GM23338 (cell line): ENCODE results near the gene GNG10. TPM values are rescaled to one million over a fixed set of nuclear protein-coding genes. Genes with fewer than 3 reads are reported as not detected.

ENCODE experiments used
- ATAC-seq: fragments of 200-7000 bp; cut with Tn5 transposase; 3 replicates; pipeline ENCODE4 v1.9.1; 2020
- DNase-seq: peaks from one replicate; pipeline ENCODE4 v3.0.0-alpha.2; 2015; ENCODE audit warnings: low spot score
- H2AFZ ChIP-seq: fragments of 200-600 bp; sonication (generic); 2 replicates; pipeline ENCODE4 v1.8.0; 2016; ENCODE audit warnings: antibody characterized with exemption, mild to moderate bottlenecking, moderate library complexity
- H3F3A ChIP-seq: fragments of 200-600 bp; sonication (generic); replicated peaks from 2 replicates; pipeline ENCODE4 v1.8.0; 2017; ENCODE audit warnings: antibody characterized with exemption, mixed run types, low read depth
- H3K27ac ChIP-seq: fragments of 200-600 bp; sonication (generic); 2 replicates; pipeline ENCODE4 v1.6.1; 2016; ENCODE audit warnings: low read depth
- H3K27me3 ChIP-seq: fragments of 200-600 bp; sonication (generic); 2 replicates; pipeline ENCODE4 v1.8.0; 2016; ENCODE audit warnings: mild to moderate bottlenecking, mixed run types, moderate library complexity; ENCODE audit not compliant: insufficient read depth
- H3K36me3 ChIP-seq: fragments of 200-600 bp; sonication (generic); 2 replicates; pipeline ENCODE4 v1.8.0; 2016; ENCODE audit warnings: mild to moderate bottlenecking; ENCODE audit not compliant: insufficient read depth
- H3K4me1 ChIP-seq: fragments of 200-600 bp; sonication (generic); 2 replicates; pipeline ENCODE4 v1.8.0; 2016; ENCODE audit warnings: mild to moderate bottlenecking, moderate library complexity; ENCODE audit not compliant: insufficient read depth
- H3K4me2 ChIP-seq: fragments of 200-600 bp; sonication (generic); 2 replicates; pipeline ENCODE4 v1.7.1; 2017; ENCODE audit warnings: mixed run types
- H3K4me3 ChIP-seq: fragments of 200-600 bp; sonication (generic); 2 replicates; pipeline ENCODE4 v1.6.1; 2016; ENCODE audit warnings: mixed run types
- H3K79me2 ChIP-seq: fragments of 200-600 bp; sonication (generic); replicated peaks from 2 replicates; pipeline ENCODE4 v1.8.0; 2017; ENCODE audit warnings: mild to moderate bottlenecking; ENCODE audit not compliant: insufficient read depth
- H3K9me2 ChIP-seq: fragments of 200-600 bp; sonication (generic); 2 replicates; pipeline ENCODE4 v1.8.0; 2017; ENCODE audit not compliant: insufficient read depth
- H4K20me1 ChIP-seq: fragments of 200-600 bp; sonication (generic); replicated peaks from 2 replicates; pipeline ENCODE4 v1.8.0; 2017; ENCODE audit warnings: mild to moderate bottlenecking; ENCODE audit not compliant: insufficient read depth
- H3K27ac Mint-ChIP-seq: 2 replicates; pipeline ENCODE4 v1.8.0; 2020; ENCODE audit warnings: inconsistent platforms, mild to moderate bottlenecking, moderate library complexity, mixed read lengths
- H3K27me3 Mint-ChIP-seq: 3 replicates; pipeline ENCODE4 v1.8.0; 2022; ENCODE audit warnings: low read depth, mild to moderate bottlenecking, moderate library complexity, mixed read lengths, inconsistent platforms; ENCODE audit not compliant: insufficient read depth, poor library complexity
- H3K36me3 Mint-ChIP-seq: 3 replicates; pipeline ENCODE4 v1.8.0; 2021; ENCODE audit warnings: low read depth, mild to moderate bottlenecking, inconsistent platforms, moderate library complexity, mixed read lengths
- H3K4me1 Mint-ChIP-seq: 3 replicates; pipeline ENCODE4 v1.8.0; 2020; ENCODE audit warnings: mild to moderate bottlenecking, inconsistent platforms, mixed read lengths
- H3K4me3 Mint-ChIP-seq: 3 replicates; pipeline ENCODE4 v1.8.0; 2021; ENCODE audit warnings: moderate library complexity, mild to moderate bottlenecking, inconsistent platforms, mixed read lengths
- H3K9me3 Mint-ChIP-seq: 3 replicates; pipeline ENCODE4 v1.8.0; 2020; ENCODE audit warnings: moderate library complexity, mild to moderate bottlenecking, inconsistent platforms, mixed read lengths
- EZH2 ChIP-seq: fragments of 200-600 bp; sonication (generic); IDR thresholded peaks from one replicate; pipeline ENCODE4 v1.8.0; 2017; ENCODE audit warnings: antibody characterized with exemption, mild to moderate bottlenecking, low read depth; ENCODE audit not compliant: unreplicated experiment
- EZH2phosphoT487 ChIP-seq: fragments of 200-600 bp; sonication (generic); IDR thresholded peaks from one replicate; pipeline ENCODE4 v1.8.1; 2018; ENCODE audit warnings: antibody characterized with exemption; ENCODE audit not compliant: unreplicated experiment
- JUNB ChIP-seq: IDR thresholded peaks from one replicate; pipeline ENCODE4 v1.6.1; 2016; ENCODE audit warnings: antibody characterized with exemption; ENCODE audit not compliant: unreplicated experiment
- NANOG ChIP-seq: IDR thresholded peaks from 2 replicates; pipeline ENCODE4 v1.6.1; 2016; ENCODE audit warnings: antibody characterized with exemption, borderline replicate concordance
- POLR2AphosphoS5 ChIP-seq: IDR thresholded peaks from 2 replicates; pipeline ENCODE4 v1.6.1; 2016; ENCODE audit warnings: antibody characterized with exemption, low read depth
- STAT1 ChIP-seq: IDR thresholded peaks from one replicate; pipeline ENCODE4 v1.6.1; 2016; ENCODE audit warnings: antibody characterized with exemption; ENCODE audit not compliant: unreplicated experiment
- ZNF114 ChIP-seq: fragments of 250-450 bp; sonication (Bioruptor Pico); IDR thresholded peaks from 2 replicates; pipeline ENCODE4 v1.5.0; 2020; ENCODE audit warnings: mild to moderate bottlenecking, moderate library complexity
- ZNF331 ChIP-seq: fragments of 250-450 bp; sonication (Bioruptor Pico); IDR thresholded peaks from 2 replicates; pipeline ENCODE4 v1.5.0; 2020; ENCODE audit warnings: low read depth, mild to moderate bottlenecking, moderate library complexity
- polyA plus RNA-seq: library from polyadenylated mRNA; unstranded; fragments of >200 nt; fragmentation: Nextera tagmentation; extraction: Ambion mirVana; gene quantifications from 2 replicates; pipeline ENCODE4 v1.2.1, GENCODE V29; 2016
- total RNA-seq: library from RNA; depleted of rRNA; stranded (reverse); fragments of >200 nt; shearing (Covaris generic); gene quantifications from 2 replicates; pipeline ENCODE4 v1.2.3, GENCODE V29; 2014
- TF ChIP-seq, protein P1 (sequence below), 2 experiments: fragments of 200-600 bp in 1 of 2; sonication (generic) in 1 of 2; conservative IDR thresholded peaks; 2 replicates each; pipeline versions ENCODE4 v1.5.1 to v1.6.1; 2016 to 2017; ENCODE audit warnings: antibody characterized with exemption in 2 of 2, low read depth in 2 of 2, mild to moderate bottlenecking in 2 of 2, moderate library complexity in 1 of 2
- TF ChIP-seq, protein P2 (sequence below): fragments of 250-450 bp; sonication (Bioruptor Pico); IDR thresholded peaks from 2 replicates; pipeline ENCODE4 v1.5.0; 2020; ENCODE audit warnings: mild to moderate bottlenecking, moderate library complexity
- TF ChIP-seq, protein P3 (sequence below): IDR thresholded peaks from 2 replicates; pipeline ENCODE4 v1.6.1; 2016; ENCODE audit warnings: antibody characterized with exemption
- TF ChIP-seq, protein P4 (sequence below): IDR thresholded peaks from one replicate; pipeline ENCODE4 v1.6.1; 2018; ENCODE audit warnings: antibody characterized with exemption; ENCODE audit not compliant: unreplicated experiment

GNG10 gene
- total and polyA plus RNA-seq, 2 experiments from 2014 or later: 49.9 to 61.2 TPM

DNA sequence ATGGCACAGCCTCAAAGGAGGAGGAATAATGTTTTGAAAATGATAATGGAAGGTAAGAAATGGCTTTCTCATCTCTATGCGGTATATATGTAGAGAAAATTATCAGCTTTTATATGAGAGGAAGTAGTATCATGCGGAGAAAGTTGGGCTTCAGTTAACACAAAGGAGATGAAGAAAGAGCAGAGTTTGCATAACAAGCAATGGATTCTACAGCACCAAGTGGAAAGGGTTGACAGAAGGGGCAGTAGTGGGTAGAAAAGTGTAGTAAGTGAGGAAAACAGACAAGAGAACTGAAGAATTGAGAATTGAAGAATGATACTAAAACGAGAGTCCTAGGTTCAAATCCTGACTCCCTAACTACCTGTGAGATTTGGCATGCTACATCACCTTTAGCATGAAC lies 51.0 kb downstream of the GNG10 start:
- ATAC-seq: peak; percentile 75
- no peaks in the 10 kb centered on the region for H3K36me3 Mint-ChIP-seq
- no peak overlapping the region for H3K27ac ChIP-seq

More for the DNA sequence above, 51.0 kb downstream of the GNG10 start:
- DNase-seq: peak; percentile 70
- peaks cover 7% of the 10 kb centered on the region; the same call in 2 of the 3 replicates for H3K4me1 Mint-ChIP-seq
- Histone ChIP-seq H3K27me3 (no peaks in the 10 kb centered on the region), H3K79me2 (no peaks in the 10 kb centered on the region), H3K4me2 (no peak overlapping the region), H2AFZ (no peak overlapping the region), H3K4me3 (no peak overlapping the region), H3K36me3 (no peaks in the 10 kb centered on the region), H3K9me2 (no peaks in the 10 kb centered on the region), H3F3A (no peaks in the 10 kb centered on the region), H3K4me1 (no peaks in the 10 kb centered on the region), H4K20me1 (no peaks in the 10 kb centered on the region)
- TF ChIP-seq ZNF331 (CRISPR knock-in tag) (no peak), JUNB (no peak), EZH2phosphoT487 (no peak), NANOG (peak; percentile 16; the same call in 1 of the 2 replicates), ZNF114 (CRISPR knock-in tag) (no peak), STAT1 (no peak), EZH2 (no peak), POLR2AphosphoS5 (no peak)
- TF ChIP-seq, protein P1, sequence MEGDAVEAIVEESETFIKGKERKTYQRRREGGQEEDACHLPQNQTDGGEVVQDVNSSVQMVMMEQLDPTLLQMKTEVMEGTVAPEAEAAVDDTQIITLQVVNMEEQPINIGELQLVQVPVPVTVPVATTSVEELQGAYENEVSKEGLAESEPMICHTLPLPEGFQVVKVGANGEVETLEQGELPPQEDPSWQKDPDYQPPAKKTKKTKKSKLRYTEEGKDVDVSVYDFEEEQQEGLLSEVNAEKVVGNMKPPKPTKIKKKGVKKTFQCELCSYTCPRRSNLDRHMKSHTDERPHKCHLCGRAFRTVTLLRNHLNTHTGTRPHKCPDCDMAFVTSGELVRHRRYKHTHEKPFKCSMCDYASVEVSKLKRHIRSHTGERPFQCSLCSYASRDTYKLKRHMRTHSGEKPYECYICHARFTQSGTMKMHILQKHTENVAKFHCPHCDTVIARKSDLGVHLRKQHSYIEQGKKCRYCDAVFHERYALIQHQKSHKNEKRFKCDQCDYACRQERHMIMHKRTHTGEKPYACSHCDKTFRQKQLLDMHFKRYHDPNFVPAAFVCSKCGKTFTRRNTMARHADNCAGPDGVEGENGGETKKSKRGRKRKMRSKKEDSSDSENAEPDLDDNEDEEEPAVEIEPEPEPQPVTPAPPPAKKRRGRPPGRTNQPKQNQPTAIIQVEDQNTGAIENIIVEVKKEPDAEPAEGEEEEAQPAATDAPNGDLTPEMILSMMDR (conservative IDR thresholded peaks at IDR 0.05; ENCODE audit: low read depth in 2 of 2): peak in 1 of 2 experiments; percentile 29; a peak in 2 of 4 replicates
- TF ChIP-seq, protein P2, sequence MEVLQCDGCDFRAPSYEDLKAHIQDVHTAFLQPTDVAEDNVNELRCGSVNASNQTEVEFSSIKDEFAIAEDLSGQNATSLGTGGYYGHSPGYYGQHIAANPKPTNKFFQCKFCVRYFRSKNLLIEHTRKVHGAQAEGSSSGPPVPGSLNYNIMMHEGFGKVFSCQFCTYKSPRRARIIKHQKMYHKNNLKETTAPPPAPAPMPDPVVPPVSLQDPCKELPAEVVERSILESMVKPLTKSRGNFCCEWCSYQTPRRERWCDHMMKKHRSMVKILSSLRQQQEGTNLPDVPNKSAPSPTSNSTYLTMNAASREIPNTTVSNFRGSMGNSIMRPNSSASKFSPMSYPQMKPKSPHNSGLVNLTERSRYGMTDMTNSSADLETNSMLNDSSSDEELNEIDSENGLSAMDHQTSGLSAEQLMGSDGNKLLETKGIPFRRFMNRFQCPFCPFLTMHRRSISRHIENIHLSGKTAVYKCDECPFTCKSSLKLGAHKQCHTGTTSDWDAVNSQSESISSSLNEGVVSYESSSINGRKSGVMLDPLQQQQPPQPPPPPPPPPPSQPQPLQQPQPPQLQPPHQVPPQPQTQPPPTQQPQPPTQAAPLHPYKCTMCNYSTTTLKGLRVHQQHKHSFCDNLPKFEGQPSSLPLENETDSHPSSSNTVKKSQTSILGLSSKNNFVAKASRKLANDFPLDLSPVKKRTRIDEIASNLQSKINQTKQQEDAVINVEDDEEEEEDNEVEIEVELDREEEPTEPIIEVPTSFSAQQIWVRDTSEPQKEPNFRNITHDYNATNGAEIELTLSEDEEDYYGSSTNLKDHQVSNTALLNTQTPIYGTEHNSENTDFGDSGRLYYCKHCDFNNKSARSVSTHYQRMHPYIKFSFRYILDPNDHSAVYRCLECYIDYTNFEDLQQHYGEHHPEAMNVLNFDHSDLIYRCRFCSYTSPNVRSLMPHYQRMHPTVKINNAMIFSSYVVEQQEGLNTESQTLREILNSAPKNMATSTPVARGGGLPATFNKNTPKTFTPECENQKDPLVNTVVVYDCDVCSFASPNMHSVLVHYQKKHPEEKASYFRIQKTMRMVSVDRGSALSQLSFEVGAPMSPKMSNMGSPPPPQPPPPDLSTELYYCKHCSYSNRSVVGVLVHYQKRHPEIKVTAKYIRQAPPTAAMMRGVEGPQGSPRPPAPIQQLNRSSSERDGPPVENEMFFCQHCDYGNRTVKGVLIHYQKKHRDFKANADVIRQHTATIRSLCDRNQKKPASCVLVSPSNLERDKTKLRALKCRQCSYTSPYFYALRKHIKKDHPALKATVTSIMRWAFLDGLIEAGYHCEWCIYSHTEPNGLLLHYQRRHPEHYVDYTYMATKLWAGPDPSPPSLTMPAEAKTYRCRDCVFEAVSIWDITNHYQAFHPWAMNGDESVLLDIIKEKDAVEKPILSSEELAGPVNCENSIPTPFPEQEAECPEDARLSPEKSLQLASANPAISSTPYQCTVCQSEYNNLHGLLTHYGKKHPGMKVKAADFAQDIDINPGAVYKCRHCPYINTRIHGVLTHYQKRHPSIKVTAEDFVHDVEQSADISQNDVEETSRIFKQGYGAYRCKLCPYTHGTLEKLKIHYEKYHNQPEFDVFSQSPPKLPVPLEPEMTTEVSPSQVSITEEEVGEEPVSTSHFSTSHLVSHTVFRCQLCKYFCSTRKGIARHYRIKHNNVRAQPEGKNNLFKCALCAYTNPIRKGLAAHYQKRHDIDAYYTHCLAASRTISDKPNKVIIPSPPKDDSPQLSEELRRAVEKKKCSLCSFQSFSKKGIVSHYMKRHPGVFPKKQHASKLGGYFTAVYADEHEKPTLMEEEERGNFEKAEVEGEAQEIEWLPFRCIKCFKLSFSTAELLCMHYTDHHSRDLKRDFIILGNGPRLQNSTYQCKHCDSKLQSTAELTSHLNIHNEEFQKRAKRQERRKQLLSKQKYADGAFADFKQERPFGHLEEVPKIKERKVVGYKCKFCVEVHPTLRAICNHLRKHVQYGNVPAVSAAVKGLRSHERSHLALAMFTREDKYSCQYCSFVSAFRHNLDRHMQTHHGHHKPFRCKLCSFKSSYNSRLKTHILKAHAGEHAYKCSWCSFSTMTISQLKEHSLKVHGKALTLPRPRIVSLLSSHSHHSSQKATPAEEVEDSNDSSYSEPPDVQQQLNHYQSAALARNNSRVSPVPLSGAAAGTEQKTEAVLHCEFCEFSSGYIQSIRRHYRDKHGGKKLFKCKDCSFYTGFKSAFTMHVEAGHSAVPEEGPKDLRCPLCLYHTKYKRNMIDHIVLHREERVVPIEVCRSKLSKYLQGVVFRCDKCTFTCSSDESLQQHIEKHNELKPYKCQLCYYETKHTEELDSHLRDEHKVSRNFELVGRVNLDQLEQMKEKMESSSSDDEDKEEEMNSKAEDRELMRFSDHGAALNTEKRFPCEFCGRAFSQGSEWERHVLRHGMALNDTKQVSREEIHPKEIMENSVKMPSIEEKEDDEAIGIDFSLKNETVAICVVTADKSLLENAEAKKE (CRISPR knock-in tag): 0 out of 2 replicates have a peak, but pooled peaks have one; percentile 55
- TF ChIP-seq, protein P3, sequence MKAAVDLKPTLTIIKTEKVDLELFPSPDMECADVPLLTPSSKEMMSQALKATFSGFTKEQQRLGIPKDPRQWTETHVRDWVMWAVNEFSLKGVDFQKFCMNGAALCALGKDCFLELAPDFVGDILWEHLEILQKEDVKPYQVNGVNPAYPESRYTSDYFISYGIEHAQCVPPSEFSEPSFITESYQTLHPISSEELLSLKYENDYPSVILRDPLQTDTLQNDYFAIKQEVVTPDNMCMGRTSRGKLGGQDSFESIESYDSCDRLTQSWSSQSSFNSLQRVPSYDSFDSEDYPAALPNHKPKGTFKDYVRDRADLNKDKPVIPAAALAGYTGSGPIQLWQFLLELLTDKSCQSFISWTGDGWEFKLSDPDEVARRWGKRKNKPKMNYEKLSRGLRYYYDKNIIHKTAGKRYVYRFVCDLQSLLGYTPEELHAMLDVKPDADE: no peak
- TF ChIP-seq, protein P4, sequence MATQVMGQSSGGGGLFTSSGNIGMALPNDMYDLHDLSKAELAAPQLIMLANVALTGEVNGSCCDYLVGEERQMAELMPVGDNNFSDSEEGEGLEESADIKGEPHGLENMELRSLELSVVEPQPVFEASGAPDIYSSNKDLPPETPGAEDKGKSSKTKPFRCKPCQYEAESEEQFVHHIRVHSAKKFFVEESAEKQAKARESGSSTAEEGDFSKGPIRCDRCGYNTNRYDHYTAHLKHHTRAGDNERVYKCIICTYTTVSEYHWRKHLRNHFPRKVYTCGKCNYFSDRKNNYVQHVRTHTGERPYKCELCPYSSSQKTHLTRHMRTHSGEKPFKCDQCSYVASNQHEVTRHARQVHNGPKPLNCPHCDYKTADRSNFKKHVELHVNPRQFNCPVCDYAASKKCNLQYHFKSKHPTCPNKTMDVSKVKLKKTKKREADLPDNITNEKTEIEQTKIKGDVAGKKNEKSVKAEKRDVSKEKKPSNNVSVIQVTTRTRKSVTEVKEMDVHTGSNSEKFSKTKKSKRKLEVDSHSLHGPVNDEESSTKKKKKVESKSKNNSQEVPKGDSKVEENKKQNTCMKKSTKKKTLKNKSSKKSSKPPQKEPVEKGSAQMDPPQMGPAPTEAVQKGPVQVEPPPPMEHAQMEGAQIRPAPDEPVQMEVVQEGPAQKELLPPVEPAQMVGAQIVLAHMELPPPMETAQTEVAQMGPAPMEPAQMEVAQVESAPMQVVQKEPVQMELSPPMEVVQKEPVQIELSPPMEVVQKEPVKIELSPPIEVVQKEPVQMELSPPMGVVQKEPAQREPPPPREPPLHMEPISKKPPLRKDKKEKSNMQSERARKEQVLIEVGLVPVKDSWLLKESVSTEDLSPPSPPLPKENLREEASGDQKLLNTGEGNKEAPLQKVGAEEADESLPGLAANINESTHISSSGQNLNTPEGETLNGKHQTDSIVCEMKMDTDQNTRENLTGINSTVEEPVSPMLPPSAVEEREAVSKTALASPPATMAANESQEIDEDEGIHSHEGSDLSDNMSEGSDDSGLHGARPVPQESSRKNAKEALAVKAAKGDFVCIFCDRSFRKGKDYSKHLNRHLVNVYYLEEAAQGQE: no peak
- H3K9me3 Mint-ChIP-seq: no peaks in the 10 kb centered on the region
- no peak overlapping the region for H3K4me3 Mint-ChIP-seq
- H3K27ac Mint-ChIP-seq: no peak overlapping the region
- H3K27me3 Mint-ChIP-seq: no peaks in the 10 kb centered on the region
